Liver (tissue), 9 donors: ENCODE measurements around the gene MED12L. TPM values are rescaled to one million over a fixed set of nuclear protein-coding genes. Genes with fewer than 3 reads are reported as not detected.

Source experiments
- DNase-seq: peaks from one replicate; pipeline ENCODE4 v3.0.0-alpha.2; 2017; ENCODE audit warnings: low spot score
- H3K27ac ChIP-seq, 2 donors: one replicate each; pipeline ENCODE4 v1.7.0; 2013; ENCODE audit warnings: inconsistent platforms in 2 of 2, low read length in 2 of 2, control low read depth in 1 of 2, low read depth in 1 of 2, mild to moderate bottlenecking in 1 of 2
- H3K27me3 ChIP-seq, 4 donors: one replicate each; pipeline versions ENCODE4 v1.6.1 to v1.7.0; 2013; ENCODE audit warnings: low read length in 3 of 4, inconsistent platforms in 1 of 4, mild to moderate bottlenecking in 1 of 4, moderate library complexity in 1 of 4; ENCODE audit not compliant: control insufficient read depth in 4 of 4, insufficient read depth in 4 of 4
- H3K36me3 ChIP-seq, 4 donors: one replicate each; pipeline versions ENCODE4 v1.6.1 to v1.7.0; 2013; ENCODE audit warnings: low read length in 3 of 4, mild to moderate bottlenecking in 3 of 4, low read depth in 1 of 4, moderate library complexity in 1 of 4; ENCODE audit not compliant: control insufficient read depth in 4 of 4, insufficient read depth in 3 of 4
- H3K4me1 ChIP-seq, 4 donors: one replicate each; pipeline versions ENCODE4 v1.6.1 to v1.7.0; 2013; ENCODE audit warnings: low read length in 3 of 4, mild to moderate bottlenecking in 3 of 4, moderate library complexity in 1 of 4; ENCODE audit not compliant: control insufficient read depth in 4 of 4, insufficient read depth in 4 of 4
- H3K4me3 ChIP-seq, 3 donors: one replicate each; pipeline versions ENCODE4 v1.6.1 to v1.7.0; 2013; ENCODE audit warnings: low read length in 3 of 3, control low read depth in 1 of 3, low read depth in 1 of 3, mild to moderate bottlenecking in 1 of 3
- H3K9ac ChIP-seq, 2 donors: one replicate each; pipeline ENCODE4 v1.7.0; 2013; ENCODE audit warnings: low read length in 2 of 2, mild to moderate bottlenecking in 2 of 2, moderate library complexity in 2 of 2, control low read depth in 1 of 2, low read depth in 1 of 2
- H3K9me3 ChIP-seq, 4 donors: one replicate each; pipeline versions ENCODE4 v1.6.1 to v1.7.0; 2013; ENCODE audit warnings: low read length in 3 of 4; ENCODE audit not compliant: control insufficient read depth in 4 of 4
- EGR1 ChIP-seq, 2 donors: IDR thresholded peaks; 2 replicates each; pipeline ENCODE4 v1.6.1; 2016 to 2018; ENCODE audit warnings: antibody characterized with exemption in 2 of 2, low read depth in 2 of 2
- FOXA1 ChIP-seq: IDR thresholded peaks from 2 replicates; pipeline ENCODE4 v1.6.1; 2016; ENCODE audit warnings: antibody characterized with exemption
- FOXA2 ChIP-seq: IDR thresholded peaks from 2 replicates; pipeline ENCODE4 v1.6.1; 2016; ENCODE audit warnings: antibody characterized with exemption
- GABPA ChIP-seq, 2 donors: IDR thresholded peaks in 1 of 2; conservative IDR thresholded peaks in 1 of 2; 2 replicates each; pipeline ENCODE4 v1.6.1; 2016; ENCODE audit warnings: antibody characterized with exemption in 2 of 2, mild to moderate bottlenecking in 1 of 2, moderate library complexity in 1 of 2
- HNF4A ChIP-seq, 2 donors: conservative IDR thresholded peaks; 2 replicates each; pipeline ENCODE4 v1.6.1; 2016; ENCODE audit warnings: antibody characterized with exemption in 2 of 2, mild to moderate bottlenecking in 2 of 2
- HNF4G ChIP-seq: IDR thresholded peaks from 2 replicates; pipeline ENCODE4 v1.6.1; 2016; ENCODE audit warnings: antibody characterized with exemption
- JUND ChIP-seq, 2 donors: IDR thresholded peaks; 2 replicates each; pipeline ENCODE4 v1.6.1; 2016; ENCODE audit warnings: antibody characterized with exemption in 2 of 2
- NR2F2 ChIP-seq: IDR thresholded peaks from 2 replicates; pipeline ENCODE4 v1.6.1; 2016; ENCODE audit warnings: antibody characterized with exemption
- RAD21 ChIP-seq, 2 donors: IDR thresholded peaks; 2 replicates each; pipeline ENCODE4 v1.6.1; 2016; ENCODE audit warnings: antibody characterized with exemption in 2 of 2, mild to moderate bottlenecking in 2 of 2
- RXRA ChIP-seq, 2 donors: IDR thresholded peaks; 2 replicates each; pipeline ENCODE4 v1.6.1; 2017 to 2018; ENCODE audit warnings: antibody characterized with exemption in 2 of 2, mild to moderate bottlenecking in 1 of 2
- SP1 ChIP-seq: IDR thresholded peaks from 2 replicates; pipeline ENCODE4 v1.6.1; 2018; ENCODE audit warnings: antibody characterized with exemption, mild to moderate bottlenecking
- TAF1 ChIP-seq: conservative IDR thresholded peaks from 2 replicates; pipeline ENCODE4 v1.6.1; 2016; ENCODE audit warnings: antibody characterized with exemption, mild to moderate bottlenecking
- WGBS: extraction: QIAGEN DNeasy Blood & Tissue Kit; methylation state at CpG from one replicate; pipeline ENCODE4 v1.1.7; 2013; 5-methylcytosine and 5-hydroxymethylcytosine counted together
- polyA plus RNA-seq, 2 donors: library from polyadenylated mRNA; stranded (reverse) in 1 of 2; unstranded in 1 of 2; fragments of 200-250 nt in 1 of 2; fragments of >200 nt in 1 of 2; fragmentation: Nextera tagmentation in 1 of 2; extraction: Ambion mirVana in 1 of 2; gene quantifications; one replicate each; pipeline versions ENCODE4 v1.2.1 to v1.2.3, GENCODE V29; 2013 to 2015
- total RNA-seq, 2 donors: library from RNA; depleted of rRNA; stranded (reverse); fragments of >200 nt; gene quantifications; one replicate each; pipeline ENCODE4 v1.2.3, GENCODE V29; 2014
- TF ChIP-seq, protein P1 (sequence below): IDR thresholded peaks from 2 replicates; pipeline ENCODE4 v1.6.1; 2016; ENCODE audit warnings: antibody characterized with exemption
- TF ChIP-seq, protein P2 (sequence below): fragments of 150-350 bp; IDR thresholded peaks from 2 replicates; pipeline ENCODE4 v1.5.1; 2017; ENCODE audit warnings: improper control_type of control experiment, low read depth, low read length; ENCODE audit not compliant: missing input control
- TF ChIP-seq, protein P3 (sequence below): IDR thresholded peaks from 2 replicates; pipeline ENCODE4 v1.6.1; 2016; ENCODE audit warnings: antibody characterized with exemption
- TF ChIP-seq, protein P4 (sequence below): IDR thresholded peaks from 2 replicates; pipeline ENCODE4 v1.6.1; 2016; ENCODE audit warnings: antibody characterized with exemption, mild to moderate bottlenecking
- donor health status: healthy.
- donor health status: healthy.
- donor health status: healthy.
- donor health status: healthy.
- donor health status: healthy.

The MED12L gene
- total and polyA plus RNA-seq, 4 donors = 0.02 to 2.1 (median 0.49) TPM

DNA sequence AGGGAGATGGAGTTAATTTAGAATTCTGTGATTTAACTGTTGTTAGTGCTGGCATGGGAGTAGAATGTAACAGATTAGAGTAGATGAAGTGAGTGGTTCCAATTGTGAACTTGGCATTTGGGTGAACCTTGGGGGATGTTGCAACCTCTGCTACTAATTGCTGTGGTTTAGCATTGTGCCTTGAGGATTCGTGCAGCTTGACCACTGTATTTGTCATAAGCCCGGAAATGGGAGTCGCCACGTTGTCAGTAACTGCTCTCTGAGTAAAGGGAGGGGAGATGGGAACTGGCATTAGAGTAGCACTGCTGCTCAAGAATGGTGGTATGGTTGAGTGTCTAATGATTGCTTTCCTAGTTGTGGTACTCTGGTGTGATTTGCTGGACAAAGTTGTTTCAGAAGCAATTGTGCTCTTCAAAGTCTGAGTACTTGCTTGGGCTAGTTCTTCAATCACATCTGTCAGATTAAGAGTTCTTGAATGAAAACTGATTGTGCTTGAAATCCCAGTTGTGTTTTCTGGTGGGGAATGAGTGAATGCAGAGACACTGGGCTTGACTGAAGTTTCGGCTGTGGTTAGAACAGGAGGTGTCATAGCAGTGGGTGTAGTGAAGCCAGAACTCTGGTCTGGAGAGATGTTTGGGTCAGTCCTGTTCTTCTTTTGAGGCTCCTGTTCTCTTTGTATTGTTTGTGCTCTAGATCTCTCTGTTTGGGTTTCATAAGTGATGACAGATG is 360.0 kb downstream of the MED12L start:
- Histone ChIP-seq H3K9me3 (no peaks in the 10 kb centered on the region), H3K4me3 (no peak overlapping the region), H3K27ac (no peak overlapping the region), H3K9ac (no peak overlapping the region), H3K27me3 (no peaks in the 10 kb centered on the region), H3K4me1 (no peaks in the 10 kb centered on the region), H3K36me3 (no peaks in the 10 kb centered on the region)
- WGBS = 79% methylated on average over 5 of the region's 5 CpGs
- TF ChIP-seq SP1 = no peak
- no peak for TF ChIP-seq GABPA (IDR thresholded peaks at IDR 0.05 in 1 of 2, conservative IDR thresholded peaks at IDR 0.05 in 1 of 2)
- no peak for DNase-seq

DNA sequence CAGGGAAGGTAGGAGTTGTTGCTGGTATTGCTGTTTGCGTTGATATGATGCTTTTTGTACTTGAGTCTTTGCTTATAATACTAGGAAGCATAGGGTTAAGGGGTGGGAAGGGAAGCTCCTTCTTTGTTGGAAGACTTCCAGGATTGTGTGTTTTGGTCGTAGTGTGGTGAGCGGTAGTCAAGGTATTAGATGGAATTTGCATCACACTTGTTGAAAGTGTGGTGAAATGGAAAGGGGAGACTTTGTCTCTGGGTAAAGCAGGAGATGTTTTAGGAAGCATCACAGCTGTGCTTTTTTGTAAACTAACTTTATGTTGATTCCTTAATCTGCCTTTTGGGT is 360.5 kb downstream of the MED12L start:
- Histone ChIP-seq H3K4me1 (no peaks in the 10 kb centered on the region), H3K36me3 (no peaks in the 10 kb centered on the region), H3K27ac (no peak overlapping the region), H3K9ac (no peak overlapping the region), H3K4me3 (no peak overlapping the region), H3K9me3 (no peaks in the 10 kb centered on the region), H3K27me3 (no peaks in the 10 kb centered on the region)
- 74% methylated on average over 3 of the region's 3 CpGs for WGBS
- no peak for TF ChIP-seq TAF1
- TF ChIP-seq, protein P1, sequence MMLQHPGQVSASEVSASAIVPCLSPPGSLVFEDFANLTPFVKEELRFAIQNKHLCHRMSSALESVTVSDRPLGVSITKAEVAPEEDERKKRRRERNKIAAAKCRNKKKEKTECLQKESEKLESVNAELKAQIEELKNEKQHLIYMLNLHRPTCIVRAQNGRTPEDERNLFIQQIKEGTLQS = no peak
- TF ChIP-seq RAD21 (IDR thresholded peaks at IDR 0.05) = no peak
- TF ChIP-seq GABPA (IDR thresholded peaks at IDR 0.05 in 1 of 2, conservative IDR thresholded peaks at IDR 0.05 in 1 of 2) = no peak
- no peak for TF ChIP-seq FOXA2
- TF ChIP-seq NR2F2 = no peak
- TF ChIP-seq JUND (IDR thresholded peaks at IDR 0.05) = no peak
- no peak for TF ChIP-seq RXRA (IDR thresholded peaks at IDR 0.05)
- no peak for DNase-seq

DNA sequence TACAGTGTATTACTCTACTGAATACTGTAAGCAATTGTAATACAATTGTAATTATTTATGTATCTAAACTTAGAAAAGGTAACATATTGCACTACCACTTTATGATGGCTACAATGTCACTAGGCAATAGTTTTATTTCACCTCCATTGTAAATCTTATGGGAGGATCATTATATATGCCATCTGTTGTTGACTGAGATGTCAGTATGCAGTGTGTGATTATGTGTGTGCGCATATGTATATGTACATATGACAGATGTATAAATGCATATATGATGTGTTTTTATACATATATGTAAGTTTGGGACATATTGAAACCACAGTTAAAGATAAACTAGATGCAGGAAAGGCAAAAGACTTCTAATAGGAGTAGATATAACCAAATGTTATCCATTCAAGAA is 366.9 kb downstream of the MED12L start:
- no peak for DNase-seq
- no peaks in the 10 kb centered on the region for H3K36me3 ChIP-seq
- 2% methylated on average over 1 of the region's 1 CpG for WGBS
- no peak overlapping the region for H3K27ac ChIP-seq
- TF ChIP-seq FOXA1 (no peak), EGR1 (IDR thresholded peaks at IDR 0.05; ENCODE audit: low read depth in 2 of 2) (no peak), JUND (IDR thresholded peaks at IDR 0.05) (no peak), SP1 (no peak), RXRA (IDR thresholded peaks at IDR 0.05) (no peak), GABPA (IDR thresholded peaks at IDR 0.05 in 1 of 2, conservative IDR thresholded peaks at IDR 0.05 in 1 of 2) (no peak), HNF4A (conservative IDR thresholded peaks at IDR 0.05) (no peak), RAD21 (IDR thresholded peaks at IDR 0.05) (no peak), HNF4G (no peak)
- TF ChIP-seq, protein P1 = no peak
- TF ChIP-seq, protein P2, sequence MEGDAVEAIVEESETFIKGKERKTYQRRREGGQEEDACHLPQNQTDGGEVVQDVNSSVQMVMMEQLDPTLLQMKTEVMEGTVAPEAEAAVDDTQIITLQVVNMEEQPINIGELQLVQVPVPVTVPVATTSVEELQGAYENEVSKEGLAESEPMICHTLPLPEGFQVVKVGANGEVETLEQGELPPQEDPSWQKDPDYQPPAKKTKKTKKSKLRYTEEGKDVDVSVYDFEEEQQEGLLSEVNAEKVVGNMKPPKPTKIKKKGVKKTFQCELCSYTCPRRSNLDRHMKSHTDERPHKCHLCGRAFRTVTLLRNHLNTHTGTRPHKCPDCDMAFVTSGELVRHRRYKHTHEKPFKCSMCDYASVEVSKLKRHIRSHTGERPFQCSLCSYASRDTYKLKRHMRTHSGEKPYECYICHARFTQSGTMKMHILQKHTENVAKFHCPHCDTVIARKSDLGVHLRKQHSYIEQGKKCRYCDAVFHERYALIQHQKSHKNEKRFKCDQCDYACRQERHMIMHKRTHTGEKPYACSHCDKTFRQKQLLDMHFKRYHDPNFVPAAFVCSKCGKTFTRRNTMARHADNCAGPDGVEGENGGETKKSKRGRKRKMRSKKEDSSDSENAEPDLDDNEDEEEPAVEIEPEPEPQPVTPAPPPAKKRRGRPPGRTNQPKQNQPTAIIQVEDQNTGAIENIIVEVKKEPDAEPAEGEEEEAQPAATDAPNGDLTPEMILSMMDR = no peak
- TF ChIP-seq, protein P3, sequence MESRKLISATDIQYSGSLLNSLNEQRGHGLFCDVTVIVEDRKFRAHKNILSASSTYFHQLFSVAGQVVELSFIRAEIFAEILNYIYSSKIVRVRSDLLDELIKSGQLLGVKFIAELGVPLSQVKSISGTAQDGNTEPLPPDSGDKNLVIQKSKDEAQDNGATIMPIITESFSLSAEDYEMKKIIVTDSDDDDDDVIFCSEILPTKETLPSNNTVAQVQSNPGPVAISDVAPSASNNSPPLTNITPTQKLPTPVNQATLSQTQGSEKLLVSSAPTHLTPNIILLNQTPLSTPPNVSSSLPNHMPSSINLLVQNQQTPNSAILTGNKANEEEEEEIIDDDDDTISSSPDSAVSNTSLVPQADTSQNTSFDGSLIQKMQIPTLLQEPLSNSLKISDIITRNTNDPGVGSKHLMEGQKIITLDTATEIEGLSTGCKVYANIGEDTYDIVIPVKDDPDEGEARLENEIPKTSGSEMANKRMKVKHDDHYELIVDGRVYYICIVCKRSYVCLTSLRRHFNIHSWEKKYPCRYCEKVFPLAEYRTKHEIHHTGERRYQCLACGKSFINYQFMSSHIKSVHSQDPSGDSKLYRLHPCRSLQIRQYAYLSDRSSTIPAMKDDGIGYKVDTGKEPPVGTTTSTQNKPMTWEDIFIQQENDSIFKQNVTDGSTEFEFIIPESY = no peak
- TF ChIP-seq, protein P4, sequence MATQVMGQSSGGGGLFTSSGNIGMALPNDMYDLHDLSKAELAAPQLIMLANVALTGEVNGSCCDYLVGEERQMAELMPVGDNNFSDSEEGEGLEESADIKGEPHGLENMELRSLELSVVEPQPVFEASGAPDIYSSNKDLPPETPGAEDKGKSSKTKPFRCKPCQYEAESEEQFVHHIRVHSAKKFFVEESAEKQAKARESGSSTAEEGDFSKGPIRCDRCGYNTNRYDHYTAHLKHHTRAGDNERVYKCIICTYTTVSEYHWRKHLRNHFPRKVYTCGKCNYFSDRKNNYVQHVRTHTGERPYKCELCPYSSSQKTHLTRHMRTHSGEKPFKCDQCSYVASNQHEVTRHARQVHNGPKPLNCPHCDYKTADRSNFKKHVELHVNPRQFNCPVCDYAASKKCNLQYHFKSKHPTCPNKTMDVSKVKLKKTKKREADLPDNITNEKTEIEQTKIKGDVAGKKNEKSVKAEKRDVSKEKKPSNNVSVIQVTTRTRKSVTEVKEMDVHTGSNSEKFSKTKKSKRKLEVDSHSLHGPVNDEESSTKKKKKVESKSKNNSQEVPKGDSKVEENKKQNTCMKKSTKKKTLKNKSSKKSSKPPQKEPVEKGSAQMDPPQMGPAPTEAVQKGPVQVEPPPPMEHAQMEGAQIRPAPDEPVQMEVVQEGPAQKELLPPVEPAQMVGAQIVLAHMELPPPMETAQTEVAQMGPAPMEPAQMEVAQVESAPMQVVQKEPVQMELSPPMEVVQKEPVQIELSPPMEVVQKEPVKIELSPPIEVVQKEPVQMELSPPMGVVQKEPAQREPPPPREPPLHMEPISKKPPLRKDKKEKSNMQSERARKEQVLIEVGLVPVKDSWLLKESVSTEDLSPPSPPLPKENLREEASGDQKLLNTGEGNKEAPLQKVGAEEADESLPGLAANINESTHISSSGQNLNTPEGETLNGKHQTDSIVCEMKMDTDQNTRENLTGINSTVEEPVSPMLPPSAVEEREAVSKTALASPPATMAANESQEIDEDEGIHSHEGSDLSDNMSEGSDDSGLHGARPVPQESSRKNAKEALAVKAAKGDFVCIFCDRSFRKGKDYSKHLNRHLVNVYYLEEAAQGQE = no peak
- no peak overlapping the region for H3K9ac ChIP-seq
- no peaks in the 10 kb centered on the region for H3K27me3 ChIP-seq
- H3K9me3 ChIP-seq = no peaks in the 10 kb centered on the region
- no peak overlapping the region for H3K4me3 ChIP-seq
- no peaks in the 10 kb centered on the region for H3K4me1 ChIP-seq
